ENCODE data around the gene ITSN2. TPM values are rescaled to one million over a fixed set of nuclear protein-coding genes. Genes with fewer than 3 reads are reported as not detected.

Gene ITSN2
- total and polyA plus RNA-seq, 2 of the 8 experiments (the other 6 are each of a cell fraction or from before 2014, with no cell fraction given), result 9.3 to 17.0 TPM

DNA sequence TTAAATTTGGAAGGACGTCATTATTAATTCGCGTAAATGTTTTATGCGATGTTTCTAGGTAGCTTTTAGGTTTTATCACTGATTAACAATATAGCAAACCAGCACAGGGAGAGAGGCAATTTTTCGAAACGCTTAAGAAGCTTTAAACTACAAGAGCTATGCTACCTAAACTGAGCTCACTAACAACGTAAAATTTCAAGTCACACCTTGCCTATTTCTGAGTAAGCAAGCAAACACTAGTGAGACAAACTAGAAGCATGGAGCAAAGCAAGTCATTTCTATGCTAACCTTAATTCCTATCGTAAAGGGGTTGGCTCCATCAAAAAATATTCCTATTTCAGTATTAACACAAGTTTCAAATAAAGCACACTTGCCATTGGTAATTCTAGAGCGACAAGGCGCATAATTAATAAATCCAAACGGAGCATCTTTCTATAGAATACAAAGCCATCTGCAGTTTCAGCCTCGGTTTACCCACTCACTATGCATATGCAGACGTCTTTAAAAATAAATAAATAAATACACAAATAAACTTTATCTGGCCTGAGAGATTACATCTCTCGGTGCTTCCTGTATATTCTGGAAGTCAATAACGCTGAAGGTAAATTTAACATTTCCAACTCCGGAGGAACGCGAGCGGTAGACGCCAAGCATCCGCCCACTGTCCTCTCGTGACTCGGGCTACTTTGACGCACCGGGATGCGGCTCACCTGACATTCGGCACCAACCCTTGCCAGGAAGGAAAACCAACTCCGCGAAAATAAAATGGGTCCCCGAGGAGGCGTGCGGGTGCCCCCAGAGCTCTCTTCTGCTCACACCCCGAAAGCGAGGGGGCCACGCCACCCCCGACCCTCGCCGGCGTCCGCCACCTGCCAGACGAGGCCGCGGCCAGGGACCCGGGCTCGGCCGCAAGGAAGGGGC lies 947 bp downstream of the ITSN2 start:
- Histone ChIP-seq H2BK120ac (replicated peaks; ENCODE audit: low read depth, low read length) (no peak overlapping the region), H3K18ac (ENCODE audit: extremely low read depth, low read length) (no peak overlapping the region), H3K23ac (ENCODE audit: insufficient read length) (no peak overlapping the region), H4K8ac (ENCODE audit: extremely low read depth, insufficient read depth, low read length) (no peak overlapping the region; the same call in 1 of the 2 replicates), H3K56ac (replicated peaks; ENCODE audit: insufficient read length, low read depth, low read length) (no peak overlapping the region), H2BK5ac (ENCODE audit: low read depth, low read length) (no peak overlapping the region), H3K14ac (ENCODE audit: insufficient read length) (no peak overlapping the region), H4K20me1 (replicated peaks in 1 of 2; ENCODE audit: control insufficient read depth in 1 of 2, insufficient read depth in 2 of 2, low read length in 2 of 2) (no peaks in the 10 kb centered on the region), H2BK12ac (ENCODE audit: low read depth, low read length) (no peak overlapping the region), H2BK15ac (ENCODE audit: low read length) (no peak overlapping the region), H3K27me3 (replicated peaks in 1 of 4; ENCODE audit: control insufficient read depth in 3 of 4, extremely low read depth in 1 of 4, insufficient read depth in 3 of 4, low read length in 3 of 4) (peaks cover 0 to 3% (median 0%) of the 10 kb centered on the region in 4 experiments; a peak in 1 of 7 replicates), H2AFZ (ENCODE audit: low read length) (no peak overlapping the region), H3K36me3 (ENCODE audit: control insufficient read depth in 2 of 4, insufficient read depth in 4 of 4, low read length in 3 of 4) (no peaks in the 10 kb centered on the region), H3K23me2 (ENCODE audit: low read depth, low read length) (peaks cover 6% of the 10 kb centered on the region; the same call in 1 of the 2 replicates), H3K27ac (ENCODE audit: low read depth, low read length) (no peak overlapping the region), H2BK20ac (ENCODE audit: low read length) (no peak overlapping the region), H4K5ac (ENCODE audit: insufficient read length, low read depth, low read length) (no peak overlapping the region), H3K4me3 (ENCODE audit: extremely low read depth in 1 of 4, insufficient read depth in 2 of 4, low read depth in 3 of 4, low read length in 4 of 4) (peak overlapping the region; percentile 58 to 77 (median 76)), H3K4me1 (replicated peaks in 1 of 4; ENCODE audit: control insufficient read depth in 3 of 4, insufficient read depth in 4 of 4, low read length in 3 of 4) (peaks cover 2 to 6% (median 4%) of the 10 kb centered on the region in 4 experiments; a peak in 4 of 7 replicates), H3K79me2 (ENCODE audit: control insufficient read depth in 1 of 2, insufficient read depth in 2 of 2, low read length in 2 of 2) (no peaks in the 10 kb centered on the region; a peak in 1 of 4 replicates), H4K91ac (replicated peaks; ENCODE audit: insufficient read length, low read length) (no peak overlapping the region), H3K9ac (replicated peaks in 1 of 4; ENCODE audit: extremely low read depth in 1 of 4, low read depth in 3 of 4, low read length in 3 of 4) (peak overlapping the region in 3 of 4 experiments; percentile 34 to 85 (median 65); a peak in 4 of 7 replicates), H3K79me1 (ENCODE audit: low read depth, low read length) (no peaks in the 10 kb centered on the region), H3K4ac (replicated peaks; ENCODE audit: insufficient read length, low read depth, low read length) (no peak overlapping the region), H2AK5ac (ENCODE audit: low read depth, low read length) (no peak overlapping the region), H3K4me2 (ENCODE audit: insufficient read depth in 1 of 2, low read depth in 2 of 2, low read length in 2 of 2) (peak overlapping the region; percentile 66 to 87), H3K9me3 (ENCODE audit: insufficient read depth in 2 of 2, low read depth in 1 of 2, low read length in 1 of 2) (no peaks in the 10 kb centered on the region)
- FAIRE-seq (no peak), DNase-seq (ENCODE audit: low read depth in 1 of 2, low spot score in 2 of 2) (no peak)
- WGBS, 2 experiments (ENCODE audit: extremely low coverage in 1 of 2, insufficient coverage in 1 of 2, insufficient read length in 1 of 2, insufficient replicate concordance in 2 of 2, low coverage in 1 of 2, low lambda C conversion rate in 2 of 2, missing lambda C conversion rate in 1 of 2), result 18% methylated on average over 46 of the region's 46 CpGs; no CpG with 5 or more reads in 1 of the 2 experiments
- ChIA-PET POLR2A (ENCODE audit: partially characterized antibody) (interaction anchor here (1.1 to 1.7 kb wide), 6 partner anchors 8 to 83 kb away, joined by 3 to 6 read pairs (median 4); no protein-coding TSS in a partner anchor), CTCF (ENCODE audit: partially characterized antibody) (interaction anchor here (0.5 to 1.2 kb wide), 3 partner anchors 30 to 231 kb away, joined by 3 read pairs; no protein-coding TSS in a partner anchor)
- TF ChIP-seq TEAD4 (IDR thresholded peaks at IDR 0.05; ENCODE audit: low read depth, low read length) (no peak), EP300 (IDR thresholded peaks at IDR 0.05; ENCODE audit: borderline replicate concordance in 1 of 2, low read depth in 2 of 2, low read length in 2 of 2) (no peak), BRCA1 (IDR thresholded peaks at IDR 0.05; ENCODE audit: low read depth, low read length) (no peak), NRF1 (IDR thresholded peaks at IDR 0.05; ENCODE audit: low read depth, low read length) (no peak), BCL11A (IDR thresholded peaks at IDR 0.05; ENCODE audit: low read depth in 2 of 2, low read length in 2 of 2) (no peak), EZH2 (IDR thresholded peaks at IDR 0.05; ENCODE audit: low read depth, low read length, severe bottlenecking) (no peak), CEBPB (IDR thresholded peaks at IDR 0.05; ENCODE audit: low read depth, low read length) (no peak), SUZ12 (IDR thresholded peaks at IDR 0.05; ENCODE audit: low read length) (no peak), ZNF274 (IDR thresholded peaks at IDR 0.05; ENCODE audit: borderline replicate concordance, extremely low read depth, low read length) (no peak), POLR2AphosphoS5 (IDR thresholded peaks at IDR 0.05; ENCODE audit: low read depth, low read length) (no peak), SIX5 (IDR thresholded peaks at IDR 0.05; ENCODE audit: low read depth, low read length) (no peak), POU5F1 (IDR thresholded peaks at IDR 0.05; ENCODE audit: low read depth, low read length) (no peak)

Measured in H1 (cell line).